Cardiac muscle cell (in vitro differentiated cells and primary cell): ENCODE measurements around the gene TMEM273. TPM values are rescaled to one million over a fixed set of nuclear protein-coding genes. Genes with fewer than 3 reads are reported as not detected.

ENCODE experiments used
- DNase-seq, 2 donors: peaks; one replicate each; pipeline versions ENCODE4 v3.0.0 to v3.0.0-alpha.2; 2010 to 2017; ENCODE audit warnings: low read depth in 1 of 2, low spot score in 1 of 2
- H3K27ac ChIP-seq: fragments of 200-600 bp; sonication (generic); 2 replicates; pipeline ENCODE4 v1.5.1; 2016
- H3K27me3 ChIP-seq: fragments of 200-600 bp; sonication (generic); 2 replicates; pipeline ENCODE4 v1.6.0; 2016; ENCODE audit warnings: control low read depth
- H3K36me3 ChIP-seq: fragments of 200-600 bp; sonication (generic); 2 replicates; pipeline ENCODE4 v1.5.1; 2016; ENCODE audit warnings: control low read depth
- H3K4me1 ChIP-seq: fragments of 200-600 bp; sonication (generic); 2 replicates; pipeline ENCODE4 v1.8.1; 2017; ENCODE audit warnings: low read depth, mild to moderate bottlenecking, mixed run types
- H3K4me3 ChIP-seq: fragments of 200-600 bp; sonication (generic); 2 replicates; pipeline ENCODE4 v1.5.1; 2016; ENCODE audit warnings: mild to moderate bottlenecking
- H3K9me3 ChIP-seq: fragments of 200-600 bp; sonication (generic); 2 replicates; pipeline ENCODE4 v1.5.1; 2017; ENCODE audit warnings: low read depth, mild to moderate bottlenecking, control low read depth
- polyA plus RNA-seq: library from polyadenylated mRNA; unstranded; fragments of >200 nt; fragmentation: Nextera tagmentation; extraction: Ambion mirVana; gene quantifications from 2 replicates; pipeline ENCODE4 v1.2.1, GENCODE V29; 2016
- total RNA-seq: library from RNA; depleted of rRNA; stranded (reverse); fragments of >200 nt; gene quantifications from 2 replicates; pipeline ENCODE4 v1.2.3, GENCODE V29; 2016
- TF ChIP-seq, protein P1 (sequence below): IDR thresholded peaks from 2 replicates; pipeline ENCODE4 v1.5.1; 2012; ENCODE audit warnings: low read depth, mild to moderate bottlenecking, low read length

Gene TMEM273
- total and polyA plus RNA-seq, 2 experiments from 2014 or later: not detected

DNA sequence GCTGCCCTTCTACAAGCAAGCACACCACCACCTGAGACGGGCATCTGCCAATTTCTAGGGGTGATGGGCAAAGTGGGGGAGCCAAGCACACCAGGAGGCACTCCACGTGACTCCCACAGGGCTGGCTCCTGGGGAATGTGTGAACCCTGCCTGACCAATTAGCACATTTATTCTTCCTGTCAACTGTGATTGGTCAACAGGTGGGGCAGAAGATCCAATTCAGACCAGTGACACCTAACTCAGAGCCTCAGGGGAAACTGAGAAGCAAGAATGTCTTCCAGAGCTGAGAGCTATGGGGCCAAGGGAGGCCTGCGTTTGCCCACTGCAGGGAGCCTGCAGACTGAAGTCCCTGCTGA lies 15.4 kb downstream of the TMEM273 start:
- Histone ChIP-seq H3K36me3 (no peaks in the 10 kb centered on the region), H3K27me3 (no peaks in the 10 kb centered on the region), H3K4me1 (no peaks in the 10 kb centered on the region), H3K4me3 (no peak overlapping the region), H3K9me3 (no peaks in the 10 kb centered on the region), H3K27ac (no peak overlapping the region)
- no peak for DNase-seq
- TF ChIP-seq, protein P1, sequence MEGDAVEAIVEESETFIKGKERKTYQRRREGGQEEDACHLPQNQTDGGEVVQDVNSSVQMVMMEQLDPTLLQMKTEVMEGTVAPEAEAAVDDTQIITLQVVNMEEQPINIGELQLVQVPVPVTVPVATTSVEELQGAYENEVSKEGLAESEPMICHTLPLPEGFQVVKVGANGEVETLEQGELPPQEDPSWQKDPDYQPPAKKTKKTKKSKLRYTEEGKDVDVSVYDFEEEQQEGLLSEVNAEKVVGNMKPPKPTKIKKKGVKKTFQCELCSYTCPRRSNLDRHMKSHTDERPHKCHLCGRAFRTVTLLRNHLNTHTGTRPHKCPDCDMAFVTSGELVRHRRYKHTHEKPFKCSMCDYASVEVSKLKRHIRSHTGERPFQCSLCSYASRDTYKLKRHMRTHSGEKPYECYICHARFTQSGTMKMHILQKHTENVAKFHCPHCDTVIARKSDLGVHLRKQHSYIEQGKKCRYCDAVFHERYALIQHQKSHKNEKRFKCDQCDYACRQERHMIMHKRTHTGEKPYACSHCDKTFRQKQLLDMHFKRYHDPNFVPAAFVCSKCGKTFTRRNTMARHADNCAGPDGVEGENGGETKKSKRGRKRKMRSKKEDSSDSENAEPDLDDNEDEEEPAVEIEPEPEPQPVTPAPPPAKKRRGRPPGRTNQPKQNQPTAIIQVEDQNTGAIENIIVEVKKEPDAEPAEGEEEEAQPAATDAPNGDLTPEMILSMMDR: no peak

DNA sequence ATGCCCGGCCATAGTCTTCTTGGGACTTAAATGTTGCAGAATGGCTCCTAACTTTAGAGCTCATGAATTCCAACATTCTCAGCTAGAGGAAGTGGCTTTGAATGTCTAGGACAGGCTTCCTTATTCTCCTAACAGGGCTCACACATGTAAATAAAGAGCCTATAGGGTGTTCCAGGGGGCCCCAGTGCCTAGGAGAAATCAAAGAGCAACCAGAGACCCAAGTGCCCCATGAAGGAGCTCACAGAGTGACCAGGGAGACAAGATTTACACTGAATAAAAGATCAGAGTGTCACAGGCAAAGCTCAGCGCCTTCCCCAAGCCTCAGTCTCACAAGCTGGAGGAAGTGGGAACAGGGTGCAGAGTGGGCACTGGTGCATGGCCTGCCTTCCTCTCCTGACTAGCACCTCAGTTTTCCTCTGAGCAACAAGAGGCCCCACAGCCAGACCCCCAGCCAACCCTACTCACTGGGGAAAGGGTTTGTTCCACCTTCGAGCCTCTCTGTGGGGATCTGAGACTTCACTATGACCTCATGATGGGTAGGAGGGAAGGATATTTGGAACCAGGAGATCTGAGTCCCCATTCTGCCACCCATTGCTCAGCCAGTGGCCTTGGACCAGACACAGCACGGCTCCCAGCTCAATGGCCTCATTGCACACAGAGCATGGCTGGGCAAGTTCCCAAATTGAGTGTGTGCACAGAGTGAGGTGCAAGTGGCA lies 16.0 kb downstream of the TMEM273 start:
- H3K27me3 ChIP-seq: no peaks in the 10 kb centered on the region
- no peak overlapping the region for H3K27ac ChIP-seq
- no peak overlapping the region for H3K4me3 ChIP-seq
- TF ChIP-seq, protein P1: no peak
- no peak for DNase-seq
- H3K9me3 ChIP-seq: no peaks in the 10 kb centered on the region
- H3K36me3 ChIP-seq: no peaks in the 10 kb centered on the region
- H3K4me1 ChIP-seq: no peaks in the 10 kb centered on the region

DNA sequence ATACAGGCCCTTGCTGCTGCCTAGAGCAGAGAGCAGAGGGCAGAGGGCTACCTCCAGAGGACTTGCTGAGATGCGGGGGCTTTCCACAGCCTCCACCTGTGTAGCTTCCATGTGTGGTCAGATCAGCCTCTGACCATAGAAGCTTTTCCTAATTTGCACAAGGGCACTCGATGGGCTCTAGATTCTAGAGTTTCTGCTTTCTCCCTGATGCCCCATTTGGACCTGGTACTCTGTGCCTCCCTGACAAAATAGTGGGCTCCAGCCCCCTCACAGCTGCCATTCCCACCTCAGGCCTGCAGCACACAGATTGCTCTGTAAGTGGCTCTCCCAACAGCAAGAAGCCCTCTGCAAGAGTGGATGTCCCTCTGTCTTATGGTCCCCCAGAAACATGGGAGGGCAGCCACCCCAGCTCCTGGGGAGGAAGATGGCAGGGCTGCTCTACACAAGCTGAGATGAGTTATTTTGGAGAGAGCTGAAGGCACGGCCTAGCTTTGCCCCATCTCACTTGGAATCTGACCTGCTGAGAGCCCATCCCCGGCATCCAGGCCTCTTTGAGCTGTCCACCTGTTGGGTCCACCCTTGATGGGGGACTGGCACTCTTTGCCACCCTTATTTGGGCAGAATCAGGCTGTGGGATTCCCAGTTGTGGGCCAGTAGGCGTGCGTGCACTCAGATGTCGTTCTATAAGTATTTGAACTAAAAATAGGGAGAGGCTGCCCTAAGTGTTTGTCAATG lies 16.7 kb downstream of the TMEM273 start:
- Histone ChIP-seq H3K4me3 (no peak overlapping the region), H3K27me3 (no peaks in the 10 kb centered on the region), H3K4me1 (no peaks in the 10 kb centered on the region), H3K9me3 (no peaks in the 10 kb centered on the region), H3K27ac (no peak overlapping the region), H3K36me3 (no peaks in the 10 kb centered on the region)
- TF ChIP-seq, protein P1: no peak
- no peak for DNase-seq

DNA sequence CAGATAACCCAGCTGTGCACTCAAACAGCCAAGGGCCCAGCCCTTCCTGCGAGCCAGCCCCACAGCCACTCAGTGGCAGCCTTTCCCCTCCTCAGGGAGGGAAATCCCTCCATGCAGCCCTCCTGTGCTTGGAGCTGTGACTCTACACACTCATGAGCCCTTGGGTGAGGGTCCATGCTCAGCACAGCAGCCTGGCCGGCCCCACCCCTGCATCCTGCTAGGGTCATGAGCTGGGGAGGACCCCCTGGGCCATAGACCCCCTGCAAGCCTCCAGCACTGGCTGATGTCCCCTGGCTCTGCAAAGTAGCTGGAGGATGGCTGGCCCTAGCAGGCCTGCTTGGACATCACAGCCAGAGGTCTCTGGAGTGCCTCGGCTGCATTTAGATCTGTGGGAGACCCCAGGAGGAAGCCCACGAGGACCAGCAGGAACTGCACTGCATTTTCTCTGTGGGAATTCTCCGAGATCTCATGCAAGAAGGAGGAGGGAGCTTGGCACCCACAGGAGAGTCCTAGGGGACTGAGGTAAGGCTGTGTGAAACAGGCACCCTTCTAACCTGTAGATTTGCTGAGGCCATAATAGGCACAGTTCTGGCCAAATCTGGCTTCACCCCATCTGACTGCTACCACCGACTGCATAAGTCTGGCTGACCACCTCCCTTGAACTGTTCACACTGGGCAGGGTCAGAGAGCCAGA lies 17.4 kb downstream of the TMEM273 start:
- TF ChIP-seq, protein P1: no peak
- Histone ChIP-seq H3K36me3 (no peaks in the 10 kb centered on the region), H3K27me3 (no peaks in the 10 kb centered on the region), H3K9me3 (no peaks in the 10 kb centered on the region), H3K4me1 (no peaks in the 10 kb centered on the region), H3K4me3 (no peak overlapping the region), H3K27ac (no peak overlapping the region)
- DNase-seq: no peak

DNA sequence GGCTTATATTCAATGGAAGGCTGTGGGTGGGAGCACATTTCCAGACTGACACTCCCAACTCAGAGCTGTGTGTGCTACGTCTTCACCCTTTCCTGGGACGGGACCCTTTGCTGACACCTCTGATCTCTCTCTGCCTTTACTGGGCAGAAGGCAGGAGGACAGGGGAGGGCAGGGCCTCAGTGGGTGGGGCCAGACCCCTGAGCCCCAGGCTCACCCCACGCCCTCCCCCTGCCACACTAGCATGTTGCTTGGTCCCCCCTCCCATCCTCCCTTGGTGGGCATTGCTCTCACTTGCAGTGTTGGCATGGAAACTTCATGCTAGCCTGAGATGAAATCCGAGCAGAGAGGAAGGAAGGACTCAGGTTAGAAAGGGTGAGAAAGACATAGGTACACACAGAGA lies 18.4 kb downstream of the TMEM273 start:
- Histone ChIP-seq H3K4me1 (no peaks in the 10 kb centered on the region), H3K27me3 (no peaks in the 10 kb centered on the region), H3K4me3 (no peak overlapping the region), H3K36me3 (no peaks in the 10 kb centered on the region), H3K27ac (no peak overlapping the region), H3K9me3 (no peaks in the 10 kb centered on the region)
- TF ChIP-seq, protein P1: no peak
- DNase-seq: no peak
